Memory B cell (primary cell): ENCODE results near the gene CAMK4.
A peak's percentile ranks its signal among the peaks of the same experiment; 100 is the strongest.

Experiments
- ATAC-seq: fragments of 150-1000 bp; cut with Tn5 transposase; 2 replicates; pipeline ENCODE4 v1.10.0; 2021; ENCODE audit warnings: low read depth, mild to moderate bottlenecking, moderate library complexity
- DNase-seq, 2 donors: peaks; one replicate each; pipeline ENCODE4 v3.0.0; 2022; ENCODE audit warnings: low spot score in 2 of 2
- H3K27ac Mint-ChIP-seq: one replicate; pipeline ENCODE4 v1.8.0; 2022; ENCODE audit warnings: mild to moderate bottlenecking, moderate library complexity, mixed read lengths
- H3K27me3 Mint-ChIP-seq: one replicate; pipeline ENCODE4 v1.8.0; 2022; ENCODE audit warnings: mixed read lengths
- H3K36me3 Mint-ChIP-seq: one replicate; pipeline ENCODE4 v1.8.0; 2022; ENCODE audit warnings: mild to moderate bottlenecking, mixed read lengths
- H3K4me1 Mint-ChIP-seq: one replicate; pipeline ENCODE4 v1.8.0; 2022; ENCODE audit warnings: mixed read lengths
- H3K4me3 Mint-ChIP-seq: one replicate; pipeline ENCODE4 v1.8.0; 2022; ENCODE audit warnings: mild to moderate bottlenecking, moderate library complexity, mixed read lengths
- H3K9me3 Mint-ChIP-seq: one replicate; pipeline ENCODE4 v1.8.0; 2022; ENCODE audit warnings: mixed read lengths

The CAMK4 gene

GRCh38 chr5:111512375-111513130 is 288.4 kb downstream of the CAMK4 start, which contains the start of gene STARD4:
Gene STARD4 (minus strand): TSS chr5:111512535. CDS start chr5:111507433, 5,102 bp downstream.
- Mint-ChIP-seq H3K27me3 (no peaks in the 10 kb centered on the region), H3K4me1 (peaks cover 18% of the 10 kb centered on the region), H3K27ac (peak within 1 kb of the TSS; percentile 94), H3K9me3 (no peaks in the 10 kb centered on the region), H3K36me3 (no peaks in the 10 kb centered on the region), H3K4me3 (peak within 1 kb of the TSS; percentile 100)
- ATAC-seq = peak; percentile 92
- DNase-seq = peak; percentile 79 to 93

GRCh38 chr5:111513131-111513520 is 288.9 kb downstream of the CAMK4 start:
- peaks cover 16% of the 10 kb centered on the region for H3K4me1 Mint-ChIP-seq
- ATAC-seq = no peak

GRCh38 chr5:111514087-111514486 is 289.9 kb downstream of the CAMK4 start:
- no peaks in the 10 kb centered on the region for H3K9me3 Mint-ChIP-seq
- DNase-seq (no peak), ATAC-seq (no peak)
- H3K27ac Mint-ChIP-seq = no peak overlapping the region
- H3K27me3 Mint-ChIP-seq = no peaks in the 10 kb centered on the region
- peaks cover 13% of the 10 kb centered on the region for H3K4me1 Mint-ChIP-seq
- no peaks in the 10 kb centered on the region for H3K36me3 Mint-ChIP-seq
- H3K4me3 Mint-ChIP-seq = no peak overlapping the region

More at GRCh38 chr5:111513131-111513520, 288.9 kb downstream of the CAMK4 start:
- H3K27ac Mint-ChIP-seq = peak overlapping the region; percentile 94
- no peaks in the 10 kb centered on the region for H3K36me3 Mint-ChIP-seq
- no peaks in the 10 kb centered on the region for H3K27me3 Mint-ChIP-seq
- H3K4me3 Mint-ChIP-seq = peak overlapping the region; percentile 100
- H3K9me3 Mint-ChIP-seq = no peaks in the 10 kb centered on the region
- peak in 1 of 2 donors; percentile 5 for DNase-seq

GRCh38 chr5:111517853-111518501 is 293.8 kb downstream of the CAMK4 start:
- DNase-seq = no peak
- no peak for ATAC-seq
- Mint-ChIP-seq H3K4me3 (no peak overlapping the region), H3K4me1 (peaks cover 3% of the 10 kb centered on the region), H3K27ac (no peak overlapping the region), H3K9me3 (no peaks in the 10 kb centered on the region), H3K27me3 (peaks cover 5% of the 10 kb centered on the region), H3K36me3 (no peaks in the 10 kb centered on the region)

- DNase-seq = no peak
- no peak overlapping the region for H3K4me3 Mint-ChIP-seq
- H3K4me1 Mint-ChIP-seq = no peaks in the 10 kb centered on the region
- no peaks in the 10 kb centered on the region for H3K36me3 Mint-ChIP-seq
- peaks cover 5% of the 10 kb centered on the region for H3K27me3 Mint-ChIP-seq
- no peaks in the 10 kb centered on the region for H3K9me3 Mint-ChIP-seq
- no peak overlapping the region for H3K27ac Mint-ChIP-seq
- no peak for ATAC-seq
Observed at GRCh38 chr5:111518777-111519176, 294.6 kb downstream of the CAMK4 start.

- H3K4me1 Mint-ChIP-seq = no peaks in the 10 kb centered on the region
- H3K36me3 Mint-ChIP-seq = no peaks in the 10 kb centered on the region
- no peak overlapping the region for H3K4me3 Mint-ChIP-seq
- no peaks in the 10 kb centered on the region for H3K9me3 Mint-ChIP-seq
- DNase-seq (no peak), ATAC-seq (no peak)
- no peak overlapping the region for H3K27ac Mint-ChIP-seq
- H3K27me3 Mint-ChIP-seq = peaks cover 5% of the 10 kb centered on the region
Observed at GRCh38 chr5:111520908-111521307, 296.7 kb downstream of the CAMK4 start.

GRCh38 chr5:111528056-111528455 is 303.9 kb downstream of the CAMK4 start:
- Mint-ChIP-seq H3K27ac (no peak overlapping the region), H3K9me3 (peaks cover 1% of the 10 kb centered on the region), H3K4me3 (no peak overlapping the region), H3K36me3 (no peaks in the 10 kb centered on the region), H3K4me1 (peaks cover 11% of the 10 kb centered on the region), H3K27me3 (peaks cover 3% of the 10 kb centered on the region)
- ATAC-seq (no peak), DNase-seq (no peak)

- peak overlapping the region; percentile 76 for H3K27ac Mint-ChIP-seq
- H3K4me3 Mint-ChIP-seq = peak overlapping the region; percentile 65
- peaks cover 7% of the 10 kb centered on the region for H3K27me3 Mint-ChIP-seq
- H3K4me1 Mint-ChIP-seq = peaks cover 11% of the 10 kb centered on the region
- peaks cover 3% of the 10 kb centered on the region for H3K36me3 Mint-ChIP-seq
- ATAC-seq = peak; percentile 100
- DNase-seq = peak; percentile 53 to 79
- H3K9me3 Mint-ChIP-seq = peaks cover 1% of the 10 kb centered on the region
Observed at GRCh38 chr5:111530298-111530740, 306.1 kb downstream of the CAMK4 start.

- no peak overlapping the region for H3K4me3 Mint-ChIP-seq
- H3K9me3 Mint-ChIP-seq = peaks cover 1% of the 10 kb centered on the region
- DNase-seq = no peak
- H3K4me1 Mint-ChIP-seq = peaks cover 11% of the 10 kb centered on the region
- peaks cover 3% of the 10 kb centered on the region for H3K36me3 Mint-ChIP-seq
- peaks cover 5% of the 10 kb centered on the region for H3K27me3 Mint-ChIP-seq
- H3K27ac Mint-ChIP-seq = no peak overlapping the region
- no peak for ATAC-seq
Observed at GRCh38 chr5:111532886-111533582, 308.9 kb downstream of the CAMK4 start.

- Mint-ChIP-seq H3K4me1 (no peaks in the 10 kb centered on the region), H3K4me3 (no peak overlapping the region), H3K27ac (no peak overlapping the region), H3K9me3 (no peaks in the 10 kb centered on the region), H3K27me3 (peaks cover 13% of the 10 kb centered on the region), H3K36me3 (peaks cover 3% of the 10 kb centered on the region)
- ATAC-seq (no peak), DNase-seq (no peak)
Observed at GRCh38 chr5:111535879-111536549, 311.8 kb downstream of the CAMK4 start.

- no peak overlapping the region for H3K4me3 Mint-ChIP-seq
- H3K27me3 Mint-ChIP-seq = peaks cover 13% of the 10 kb centered on the region
- H3K36me3 Mint-ChIP-seq = peaks cover 3% of the 10 kb centered on the region
- H3K27ac Mint-ChIP-seq = no peak overlapping the region
- H3K4me1 Mint-ChIP-seq = no peaks in the 10 kb centered on the region
- no peak for DNase-seq
- H3K9me3 Mint-ChIP-seq = no peaks in the 10 kb centered on the region
- ATAC-seq = no peak
Observed at GRCh38 chr5:111537141-111538024, 313.2 kb downstream of the CAMK4 start.
